Muscle layer of colon (tissue), 2 donors: Measurements from ENCODE around the gene DUSP28.

Experiments
- H3K27ac ChIP-seq: one replicate; pipeline ENCODE4 v1.7.0; 2013; ENCODE audit warnings: low read depth, mild to moderate bottlenecking, low read length, moderate library complexity
- H3K27me3 ChIP-seq, 2 donors: one replicate each; pipeline ENCODE4 v1.7.0; 2013; ENCODE audit warnings: low read length in 2 of 2, mild to moderate bottlenecking in 2 of 2; ENCODE audit not compliant: insufficient read depth in 2 of 2, control insufficient read depth in 1 of 2
- H3K36me3 ChIP-seq: one replicate; pipeline ENCODE4 v1.7.0; 2013; ENCODE audit warnings: mild to moderate bottlenecking, low read length; ENCODE audit not compliant: insufficient read depth
- H3K4me1 ChIP-seq: one replicate; pipeline ENCODE4 v1.7.0; 2013; ENCODE audit warnings: mild to moderate bottlenecking, low read length; ENCODE audit not compliant: insufficient read depth
- H3K4me3 ChIP-seq, 2 donors: one replicate each; pipeline ENCODE4 v1.7.0; 2013; ENCODE audit warnings: low read length in 2 of 2, low read depth in 1 of 2, mild to moderate bottlenecking in 1 of 2, moderate library complexity in 1 of 2
- H3K9ac ChIP-seq: one replicate; pipeline ENCODE4 v1.7.0; 2013; ENCODE audit warnings: low read length
- H3K9me3 ChIP-seq: one replicate; pipeline ENCODE4 v1.7.0; 2013; ENCODE audit warnings: mild to moderate bottlenecking, low read length
- donor health status: abdominal sarcoma.
- donor health status: Adenocarcinoma of cecum.

The DUSP28 gene, protein sequence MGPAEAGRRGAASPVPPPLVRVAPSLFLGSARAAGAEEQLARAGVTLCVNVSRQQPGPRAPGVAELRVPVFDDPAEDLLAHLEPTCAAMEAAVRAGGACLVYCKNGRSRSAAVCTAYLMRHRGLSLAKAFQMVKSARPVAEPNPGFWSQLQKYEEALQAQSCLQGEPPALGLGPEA

DNA sequence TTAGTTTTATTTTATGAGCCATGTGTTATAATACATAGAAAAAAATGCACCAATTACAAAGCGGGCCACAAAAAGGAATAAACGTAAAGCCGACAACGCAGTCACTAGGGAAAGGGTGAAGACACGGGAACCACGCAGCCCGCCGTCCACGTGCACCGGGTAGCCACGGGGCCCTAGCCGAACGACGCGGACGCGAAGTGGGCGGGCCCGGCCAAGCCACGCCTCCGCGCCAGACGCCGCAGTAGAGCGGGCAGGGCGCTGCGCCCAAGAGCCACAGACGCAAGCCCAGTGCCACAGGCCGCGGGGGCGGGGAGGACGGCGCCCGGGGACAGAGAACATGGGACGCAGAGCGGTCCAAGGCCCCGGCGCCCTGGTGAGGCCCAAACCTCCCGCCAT is at the start of gene DUSP28:
TSS of gene DUSP28 (plus strand) at position 274 of the 396 bp plus-strand sequence. CDS start 328 bp downstream, outside the sequence.
- Histone ChIP-seq H3K9ac (no peak within 1 kb of the TSS), H3K27me3 (peaks cover 0 to 16% of the 10 kb centered on the region in 2 donors), H3K4me3 (peak within 1 kb of the TSS; percentile 51 to 69), H3K4me1 (peaks cover 23% of the 10 kb centered on the region), H3K9me3 (no peaks in the 10 kb centered on the region), H3K36me3 (no peaks in the 10 kb centered on the region), H3K27ac (peak within 1 kb of the TSS; percentile 79)

DNA sequence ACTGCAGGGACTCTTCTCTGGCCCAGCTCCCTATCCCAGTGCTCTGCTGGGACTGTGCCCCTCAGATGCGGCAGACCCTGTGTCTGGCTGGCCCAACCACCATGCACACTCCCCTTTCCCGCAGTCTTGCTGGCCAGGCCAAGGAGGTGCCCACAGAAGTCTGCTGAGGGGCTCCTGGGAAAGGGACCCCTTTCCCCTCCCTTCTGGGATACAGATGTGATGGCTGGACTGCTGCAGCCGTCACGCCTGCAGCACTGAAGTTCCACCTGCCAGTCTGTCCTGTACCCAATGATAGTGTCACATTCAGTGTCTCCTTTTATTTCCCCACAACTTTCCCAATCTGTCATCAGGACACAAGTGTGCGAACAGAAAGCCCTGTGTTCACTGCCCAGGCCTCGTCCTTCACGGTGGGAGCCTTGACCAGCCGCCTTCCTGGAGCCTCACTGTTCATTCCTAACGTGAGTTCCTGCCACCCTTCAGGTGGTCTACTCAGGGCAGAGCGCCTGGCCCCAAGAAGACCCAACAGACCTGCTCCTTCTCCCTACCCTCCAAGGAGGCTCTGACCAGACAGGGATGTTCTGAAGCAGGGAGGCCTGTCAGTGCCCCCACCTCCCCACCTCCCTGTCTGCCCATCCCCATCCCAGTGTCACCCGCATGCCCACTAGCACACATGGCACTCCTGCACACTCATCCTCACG is 49.5 kb upstream of the DUSP28 start:
- H3K4me3 ChIP-seq: no peak overlapping the region
- no peak overlapping the region for H3K27ac ChIP-seq
- no peak overlapping the region for H3K9ac ChIP-seq
- H3K9me3 ChIP-seq: no peaks in the 10 kb centered on the region
- no peaks in the 10 kb centered on the region for H3K4me1 ChIP-seq
- H3K27me3 ChIP-seq: no peaks in the 10 kb centered on the region
- H3K36me3 ChIP-seq: no peaks in the 10 kb centered on the region

DNA sequence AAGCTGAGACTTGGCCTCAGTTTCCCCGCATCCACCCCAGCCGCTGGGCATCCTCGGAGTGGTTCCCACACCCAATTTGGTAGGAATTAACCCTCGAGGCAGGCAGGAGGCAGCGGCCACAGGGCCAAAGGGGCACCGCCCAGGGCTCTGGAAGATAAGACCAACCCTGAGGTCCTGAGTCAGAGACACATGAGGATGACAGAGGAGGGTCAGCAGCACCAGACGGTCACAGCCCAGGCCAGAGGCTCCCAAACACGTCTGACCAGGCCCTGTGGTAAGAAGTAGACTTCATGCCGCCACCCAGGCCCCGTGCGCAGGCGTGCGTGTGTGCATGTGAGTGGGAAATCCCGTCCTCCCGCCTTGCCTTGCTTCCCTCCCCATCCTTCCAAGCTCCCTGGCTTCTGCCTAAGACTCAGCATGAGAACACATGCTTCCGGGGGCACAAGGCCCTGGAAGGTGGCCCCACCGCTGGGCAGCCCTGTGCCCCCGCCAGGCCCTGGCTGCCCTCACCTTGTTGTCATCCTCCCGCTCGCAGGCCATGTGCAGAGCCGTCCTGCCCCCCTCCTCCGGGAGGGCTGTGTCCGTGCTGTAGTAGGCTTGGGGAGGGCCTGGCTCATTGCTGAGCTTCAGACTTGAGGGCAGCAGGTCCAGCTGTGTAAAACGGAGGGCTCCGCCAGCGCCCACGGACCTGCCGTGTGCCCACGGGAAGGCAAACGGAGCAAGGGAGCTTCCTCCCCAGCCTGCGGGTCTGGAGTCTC is 48.6 kb upstream of the DUSP28 start:
- H3K27me3 ChIP-seq: no peaks in the 10 kb centered on the region
- no peak overlapping the region for H3K4me3 ChIP-seq
- H3K9ac ChIP-seq: no peak overlapping the region
- no peaks in the 10 kb centered on the region for H3K9me3 ChIP-seq
- no peaks in the 10 kb centered on the region for H3K4me1 ChIP-seq
- no peak overlapping the region for H3K27ac ChIP-seq
- H3K36me3 ChIP-seq: no peaks in the 10 kb centered on the region

DNA sequence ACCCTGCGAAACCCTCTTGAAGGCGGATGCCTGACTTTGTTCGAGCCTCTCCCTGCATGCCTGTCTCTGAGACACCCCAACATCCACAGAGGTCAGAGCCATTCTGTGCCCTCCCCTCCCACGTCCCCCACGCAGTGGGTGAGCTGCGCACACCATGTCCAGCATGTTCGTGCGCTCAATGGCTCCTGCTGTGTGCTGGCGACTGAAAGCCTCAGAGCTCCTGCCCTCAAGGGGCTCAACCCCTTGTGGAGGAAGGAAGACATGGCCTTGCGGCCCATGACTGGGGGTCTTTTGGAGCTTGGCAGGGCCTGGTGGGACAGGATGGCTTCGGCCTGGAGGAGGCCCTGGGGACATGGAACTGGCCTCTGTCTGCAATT is 48.1 kb upstream of the DUSP28 start:
- H3K36me3 ChIP-seq: no peaks in the 10 kb centered on the region
- no peaks in the 10 kb centered on the region for H3K4me1 ChIP-seq
- no peaks in the 10 kb centered on the region for H3K9me3 ChIP-seq
- H3K9ac ChIP-seq: no peak overlapping the region
- H3K27ac ChIP-seq: no peak overlapping the region
- no peaks in the 10 kb centered on the region for H3K27me3 ChIP-seq
- no peak overlapping the region for H3K4me3 ChIP-seq

DNA sequence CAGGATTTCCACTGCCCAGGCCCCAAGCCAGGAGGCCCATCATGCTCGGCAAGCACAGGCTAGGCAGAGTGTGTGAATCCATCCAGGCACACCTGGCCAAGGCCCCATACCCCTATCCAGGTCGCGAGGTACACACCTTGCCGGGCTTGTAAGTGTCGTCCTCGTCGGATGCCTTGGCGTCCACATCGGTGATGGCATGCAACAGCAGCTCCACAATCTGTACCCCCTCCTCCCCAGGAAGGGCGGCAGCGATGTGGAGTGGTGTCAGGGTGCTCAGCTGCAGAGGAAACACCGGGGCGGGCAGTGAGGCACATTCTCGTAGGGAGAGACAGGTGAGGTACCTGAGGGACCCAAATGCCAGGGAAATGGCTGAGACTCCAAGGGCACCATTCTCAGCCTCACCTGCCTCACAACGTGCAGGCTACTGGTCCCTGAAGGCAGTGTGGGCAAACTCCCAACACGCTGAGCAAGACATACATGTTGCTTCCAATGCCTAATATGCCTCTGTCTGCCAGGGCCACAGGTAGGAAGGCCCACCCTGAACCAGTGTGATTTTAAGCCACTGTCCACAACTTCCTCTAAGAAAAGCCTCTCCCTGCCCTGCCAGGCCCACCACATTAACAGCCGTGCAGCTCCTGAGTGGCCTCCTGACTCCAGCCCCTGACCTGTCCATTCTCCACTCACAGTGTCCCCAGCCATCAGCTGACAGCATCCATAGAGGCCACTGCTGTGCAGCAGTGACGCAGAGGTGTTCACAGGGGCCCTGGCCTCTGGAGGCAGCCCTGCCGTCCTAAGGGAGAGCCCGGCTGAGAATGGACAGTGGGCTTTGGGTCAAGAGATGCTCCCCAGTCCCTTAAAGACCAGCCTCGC is 47.3 kb upstream of the DUSP28 start:
- Histone ChIP-seq H3K27ac (no peak overlapping the region), H3K36me3 (no peaks in the 10 kb centered on the region), H3K4me1 (no peaks in the 10 kb centered on the region), H3K27me3 (no peaks in the 10 kb centered on the region), H3K9ac (no peak overlapping the region), H3K4me3 (no peak overlapping the region), H3K9me3 (no peaks in the 10 kb centered on the region)

DNA sequence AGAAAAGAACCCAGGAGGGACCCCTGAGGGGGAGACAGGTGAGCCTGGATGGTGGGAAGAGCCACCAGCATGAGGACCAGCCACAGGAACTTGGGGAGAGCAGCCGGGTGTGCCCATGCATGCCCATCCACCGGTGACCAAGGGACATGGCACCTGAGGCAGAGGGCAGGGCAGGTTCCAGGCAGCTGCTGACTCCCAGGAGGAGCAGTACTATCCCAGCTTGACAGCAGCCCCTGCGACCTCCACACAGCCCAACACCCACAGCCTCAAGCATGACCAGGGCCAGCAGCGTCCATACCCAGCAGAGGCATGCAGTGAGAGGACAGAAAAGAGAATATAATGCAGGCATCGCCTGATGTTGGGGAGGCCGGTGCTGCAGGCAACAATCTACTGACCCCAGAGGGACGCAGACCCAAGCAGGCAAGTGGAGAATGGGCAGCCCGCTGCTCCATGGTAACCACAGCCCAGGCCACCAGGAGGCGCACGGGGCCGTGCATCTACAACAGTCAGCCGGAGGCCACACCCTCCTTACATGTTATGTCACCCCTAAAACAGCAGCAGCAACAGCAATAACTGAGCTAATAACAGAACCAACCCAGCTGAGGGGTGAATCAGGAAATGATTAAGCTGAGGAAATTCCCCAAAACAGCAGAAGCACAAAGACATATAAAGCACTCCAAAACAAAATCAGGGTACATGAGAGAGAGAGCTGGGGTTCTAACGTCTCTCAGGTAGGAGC is 46.4 kb upstream of the DUSP28 start:
- Histone ChIP-seq H3K9ac (no peak overlapping the region), H3K4me1 (no peaks in the 10 kb centered on the region), H3K4me3 (peak overlapping the region in 1 of 2 donors; percentile 14), H3K36me3 (no peaks in the 10 kb centered on the region), H3K9me3 (no peaks in the 10 kb centered on the region), H3K27ac (no peak overlapping the region), H3K27me3 (no peaks in the 10 kb centered on the region)

DNA sequence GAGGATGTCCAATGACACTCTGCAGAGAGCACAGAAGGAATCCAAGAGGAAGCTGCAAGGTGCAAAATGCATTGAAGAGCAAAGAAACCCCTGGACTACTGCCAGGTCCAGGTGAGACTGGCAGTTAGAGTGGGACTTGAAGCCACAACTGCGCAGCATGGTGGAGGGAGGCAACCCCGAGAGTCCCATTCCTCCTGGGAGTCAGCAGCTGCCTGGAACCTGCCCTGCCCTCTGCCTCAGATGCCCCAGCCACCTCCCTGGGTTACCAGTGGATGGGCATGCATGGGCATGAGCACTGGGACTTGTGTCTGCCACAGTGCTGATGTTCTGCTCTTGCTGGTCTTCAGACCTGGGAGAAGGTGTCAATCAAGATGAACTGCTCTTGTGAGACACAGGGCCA is 45.5 kb upstream of the DUSP28 start:
- Histone ChIP-seq H3K9ac (no peak overlapping the region), H3K27ac (no peak overlapping the region), H3K27me3 (no peaks in the 10 kb centered on the region), H3K4me1 (peaks cover 4% of the 10 kb centered on the region), H3K36me3 (no peaks in the 10 kb centered on the region), H3K4me3 (no peak overlapping the region), H3K9me3 (no peaks in the 10 kb centered on the region)

DNA sequence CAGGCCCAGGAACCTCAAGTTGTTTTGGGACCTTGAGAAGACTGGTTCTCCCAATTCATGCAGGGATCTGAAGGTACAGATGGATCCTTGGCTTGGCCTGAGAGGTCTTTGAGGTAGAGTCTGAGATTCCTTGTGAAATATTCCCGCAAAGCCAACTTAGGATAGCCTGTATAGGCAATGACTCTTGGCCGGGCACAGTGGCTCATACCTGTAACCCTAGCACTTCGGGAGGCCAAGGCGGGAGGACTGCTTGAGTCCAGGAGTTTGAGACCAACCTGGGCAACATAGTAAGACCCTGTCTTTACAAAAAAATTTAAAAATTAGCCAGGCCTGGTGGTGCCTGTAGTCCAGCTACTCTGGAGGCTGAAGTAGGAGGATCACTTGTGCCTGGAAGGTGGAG is 42.8 kb upstream of the DUSP28 start:
- Histone ChIP-seq H3K27me3 (peaks cover 0 to 13% of the 10 kb centered on the region in 2 donors), H3K4me1 (peaks cover 4% of the 10 kb centered on the region), H3K9me3 (no peaks in the 10 kb centered on the region), H3K27ac (no peak overlapping the region), H3K36me3 (no peaks in the 10 kb centered on the region), H3K9ac (no peak overlapping the region), H3K4me3 (no peak overlapping the region)

DNA sequence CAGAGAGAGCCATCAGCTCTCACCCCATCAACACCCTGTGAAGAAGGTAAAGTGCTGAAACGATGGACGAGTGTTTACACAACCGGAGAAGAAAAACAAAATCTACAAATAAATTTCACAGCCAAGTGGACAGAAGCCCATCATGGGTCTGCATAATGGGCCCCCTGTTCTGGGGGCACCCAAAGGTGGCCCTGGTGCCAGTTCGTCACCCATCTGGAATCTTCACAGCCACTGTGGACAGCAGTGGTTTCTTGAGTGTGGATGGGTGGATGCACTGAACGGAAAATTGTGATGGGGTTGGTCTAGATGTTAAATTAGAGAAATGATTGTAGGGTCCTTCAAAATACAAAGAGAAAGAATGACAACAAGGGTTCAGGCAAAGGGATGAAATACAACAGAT is 41.2 kb upstream of the DUSP28 start:
- no peaks in the 10 kb centered on the region for H3K9me3 ChIP-seq
- peaks cover 7% of the 10 kb centered on the region for H3K36me3 ChIP-seq
- H3K4me3 ChIP-seq: no peak overlapping the region
- peaks cover 0 to 13% of the 10 kb centered on the region in 2 donors for H3K27me3 ChIP-seq
- no peak overlapping the region for H3K27ac ChIP-seq
- peaks cover 4% of the 10 kb centered on the region for H3K4me1 ChIP-seq
- H3K9ac ChIP-seq: no peak overlapping the region

DNA sequence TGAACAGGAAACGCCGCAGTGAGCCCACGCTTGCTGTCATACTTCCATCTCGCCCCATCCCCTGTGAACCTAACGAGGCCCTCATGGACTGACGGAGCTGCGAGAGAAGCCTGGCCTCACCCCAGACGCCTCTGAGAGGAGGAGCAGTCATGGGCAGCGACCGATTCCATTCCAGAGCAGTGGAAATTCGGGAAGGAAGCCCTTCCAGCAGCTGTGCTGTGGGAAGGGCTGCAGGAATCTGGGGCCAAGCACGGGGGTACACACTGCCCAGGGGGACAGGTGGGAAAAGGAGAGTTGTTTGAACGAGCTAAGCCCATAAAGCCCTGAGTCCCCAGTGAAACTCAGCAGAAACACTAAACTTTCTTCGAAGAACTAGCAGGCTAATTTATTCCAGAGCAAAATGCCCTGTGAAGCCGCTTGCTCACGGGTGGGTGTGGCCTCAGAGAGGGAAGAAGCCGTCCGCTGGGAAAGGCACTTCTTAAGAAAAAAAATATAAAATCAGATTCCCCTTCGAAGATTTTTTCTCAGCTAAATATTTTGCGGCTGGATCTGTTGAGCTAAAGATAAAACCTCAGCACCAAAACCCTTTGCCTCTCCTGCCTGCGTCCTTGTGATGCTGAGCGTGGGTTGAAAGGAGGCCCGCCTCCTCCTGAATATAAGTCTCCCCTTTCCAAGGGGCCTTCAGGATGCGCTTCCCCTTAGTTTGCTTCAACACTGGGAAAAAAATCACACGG is 40.6 kb upstream of the DUSP28 start:
- Histone ChIP-seq H3K27ac (no peak overlapping the region), H3K4me1 (peaks cover 4% of the 10 kb centered on the region), H3K4me3 (peak overlapping the region in 1 of 2 donors; percentile 24), H3K27me3 (peaks cover 0 to 13% of the 10 kb centered on the region in 2 donors), H3K36me3 (peaks cover 9% of the 10 kb centered on the region), H3K9me3 (no peaks in the 10 kb centered on the region), H3K9ac (no peak overlapping the region)
